Stimulated activated CD4-positive, alpha-beta T cell treated with anti-CD3 and anti-CD28 coated beads, TNF-alpha, amount 100 ng/mL, for 4 hours (primary cell): ENCODE data around the gene LRPPRC.
A peak's percentile ranks its signal among the peaks of the same experiment; 100 is the strongest.

Experiments used
- DNase-seq, 3 experiments: peaks; one replicate each; pipeline ENCODE4 v3.0.0-alpha.2; 2020; ENCODE audit warnings: low read depth in 3 of 3

The LRPPRC gene

GRCh38 chr2:43906448-43907109 lies 89.2 kb downstream of the LRPPRC start:
- DNase-seq: no peak

- DNase-seq: no peak
Measured at GRCh38 chr2:43905871-43906270, 89.9 kb downstream of the LRPPRC start.

- no peak for DNase-seq
Measured at GRCh38 chr2:43905371-43905803, 90.4 kb downstream of the LRPPRC start.

- no peak for DNase-seq
Measured at GRCh38 chr2:43899589-43899988, 96.2 kb downstream of the LRPPRC start.

- DNase-seq: no peak
Measured at GRCh38 chr2:43898838-43899346, 96.9 kb downstream of the LRPPRC start.

GRCh38 chr2:43898134-43898837 lies 97.5 kb downstream of the LRPPRC start:
- no peak for DNase-seq

- no peak for DNase-seq
Measured at GRCh38 chr2:43897492-43897891, 98.3 kb downstream of the LRPPRC start.

- no peak for DNase-seq
Measured at GRCh38 chr2:43896906-43897305, 98.9 kb downstream of the LRPPRC start.

GRCh38 chr2:43894743-43895142 lies 101.0 kb downstream of the LRPPRC start:
- no peak for DNase-seq

GRCh38 chr2:43890855-43891254 lies 104.9 kb downstream of the LRPPRC start:
- DNase-seq: no peak

GRCh38 chr2:43889416-43889815 lies 106.4 kb downstream of the LRPPRC start:
- DNase-seq: no peak

- DNase-seq: no peak
Measured at GRCh38 chr2:43887176-43887575, 108.6 kb downstream of the LRPPRC start.

- DNase-seq: no peak
Measured at GRCh38 chr2:43885132-43885632, 110.6 kb downstream of the LRPPRC start.

GRCh38 chr2:43884689-43885088 lies 111.1 kb downstream of the LRPPRC start:
- no peak for DNase-seq

GRCh38 chr2:43882312-43882711 lies 113.5 kb downstream of the LRPPRC start:
- DNase-seq: no peak

- no peak for DNase-seq
Measured at GRCh38 chr2:43880952-43881351, 114.8 kb downstream of the LRPPRC start.

GRCh38 chr2:43880471-43880870 lies 115.3 kb downstream of the LRPPRC start:
- no peak for DNase-seq

GRCh38 chr2:43879261-43879660 lies 116.5 kb downstream of the LRPPRC start:
- no peak for DNase-seq

- peak; percentile 19 to 36 (median 27) for DNase-seq
Measured at GRCh38 chr2:43877782-43878464, 117.9 kb downstream of the LRPPRC start.

GRCh38 chr2:43874776-43875451 lies 120.9 kb downstream of the LRPPRC start:
- DNase-seq: no peak

GRCh38 chr2:43872151-43872550 lies 123.6 kb downstream of the LRPPRC start:
- DNase-seq: no peak

- DNase-seq: no peak
Measured at GRCh38 chr2:43855292-43855691, 140.5 kb downstream of the LRPPRC start.
